DND-41 (cell line): Measurements from ENCODE around the gene KRTAP16-1.

ENCODE experiments used
- ATAC-seq: fragments of 200-7000 bp; cut with Tn5 transposase; 3 replicates; pipeline ENCODE4 v1.9.1; 2021; ENCODE audit warnings: low read depth; ENCODE audit not compliant: insufficient read depth
- DNase-seq: peaks from one replicate; pipeline ENCODE4 v3.0.0-alpha.2; 2020
- H2AFZ ChIP-seq: 2 replicates; pipeline ENCODE4 v1.6.0; 2012; ENCODE audit warnings: low read depth, low read length
- H3K27ac ChIP-seq: 2 replicates; pipeline ENCODE4 v1.5.1; 2012; ENCODE audit warnings: low read length, inconsistent platforms
- H3K27me3 ChIP-seq: fragments of 200-600 bp; sonication (generic); 2 replicates; pipeline ENCODE4 v1.6.0; 2012; ENCODE audit warnings: low read length, mild to moderate bottlenecking, inconsistent platforms; ENCODE audit not compliant: insufficient read depth, poor library complexity
- H3K36me3 ChIP-seq: 2 replicates; pipeline ENCODE4 v1.5.1; 2012; ENCODE audit warnings: low read length, inconsistent platforms; ENCODE audit not compliant: insufficient read depth
- H3K4me1 ChIP-seq: 2 replicates; pipeline ENCODE4 v1.5.1; 2012; ENCODE audit warnings: mild to moderate bottlenecking, low read length; ENCODE audit not compliant: insufficient read depth
- H3K4me2 ChIP-seq: 2 replicates; pipeline ENCODE4 v1.6.0; 2012; ENCODE audit warnings: mild to moderate bottlenecking, moderate library complexity, low read length, inconsistent platforms; ENCODE audit not compliant: insufficient read depth
- H3K4me3 ChIP-seq, 2 experiments: fragments of 200-600 bp in 1 of 2; shearing (Covaris generic) in 1 of 2; 2 replicates each; pipeline ENCODE4 v1.5.1; 2012 to 2016; ENCODE audit warnings: inconsistent platforms in 2 of 2, low read length in 2 of 2, mild to moderate bottlenecking in 2 of 2, low read depth in 1 of 2, moderate library complexity in 1 of 2
- H3K79me2 ChIP-seq: 2 replicates; pipeline ENCODE4 v1.6.0; 2012; ENCODE audit warnings: low read length, inconsistent platforms; ENCODE audit not compliant: insufficient read depth
- H3K9ac ChIP-seq: 2 replicates; pipeline ENCODE4 v1.6.0; 2012; ENCODE audit warnings: low read depth, mild to moderate bottlenecking, inconsistent platforms, low read length, moderate library complexity
- H3K9me3 ChIP-seq: 2 replicates; pipeline ENCODE4 v1.5.1; 2012; ENCODE audit warnings: low read length, moderate library complexity, mild to moderate bottlenecking, inconsistent platforms; ENCODE audit not compliant: insufficient read depth, severe bottlenecking
- H4K20me1 ChIP-seq: 2 replicates; pipeline ENCODE4 v1.6.0; 2012; ENCODE audit warnings: low read length; ENCODE audit not compliant: insufficient read depth
- EZH2 ChIP-seq: IDR thresholded peaks from 3 replicates; pipeline ENCODE4 v1.6.1; 2012; ENCODE audit warnings: borderline replicate concordance, low read depth, mild to moderate bottlenecking, moderate library complexity, low read length, inconsistent platforms; ENCODE audit not compliant: severe bottlenecking
- TF ChIP-seq, protein P1 (sequence below): IDR thresholded peaks from 2 replicates; pipeline ENCODE4 v1.5.1; 2012; ENCODE audit warnings: borderline replicate concordance, low read length, moderate library complexity, mild to moderate bottlenecking; ENCODE audit not compliant: poor library complexity, severe bottlenecking; ENCODE audit errors: extremely low read depth

Gene KRTAP16-1

DNA sequence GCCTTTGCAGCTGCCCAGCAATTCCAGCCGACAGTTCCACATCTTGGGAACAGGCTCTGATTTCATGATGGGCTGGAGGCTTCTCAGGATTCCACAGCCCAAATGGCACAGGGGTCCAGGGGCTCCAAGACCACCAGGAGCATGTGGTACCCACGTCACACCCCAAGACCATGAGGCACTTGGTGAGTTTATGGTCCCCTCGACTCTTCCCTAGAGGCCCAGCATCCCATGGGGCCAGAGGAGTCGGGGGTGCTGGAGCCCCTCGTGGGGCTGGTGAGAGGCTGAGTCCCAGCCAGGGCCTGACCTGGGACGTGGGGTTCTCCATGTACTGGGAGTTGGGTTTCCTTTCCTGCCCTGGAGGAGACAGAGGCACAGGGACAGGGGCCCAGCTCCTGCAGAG is 16.5 kb upstream of the KRTAP16-1 start:
- no peaks in the 10 kb centered on the region for H3K36me3 ChIP-seq
- H3K9ac ChIP-seq, result no peak overlapping the region
- no peak for TF ChIP-seq EZH2
- TF ChIP-seq, protein P1, sequence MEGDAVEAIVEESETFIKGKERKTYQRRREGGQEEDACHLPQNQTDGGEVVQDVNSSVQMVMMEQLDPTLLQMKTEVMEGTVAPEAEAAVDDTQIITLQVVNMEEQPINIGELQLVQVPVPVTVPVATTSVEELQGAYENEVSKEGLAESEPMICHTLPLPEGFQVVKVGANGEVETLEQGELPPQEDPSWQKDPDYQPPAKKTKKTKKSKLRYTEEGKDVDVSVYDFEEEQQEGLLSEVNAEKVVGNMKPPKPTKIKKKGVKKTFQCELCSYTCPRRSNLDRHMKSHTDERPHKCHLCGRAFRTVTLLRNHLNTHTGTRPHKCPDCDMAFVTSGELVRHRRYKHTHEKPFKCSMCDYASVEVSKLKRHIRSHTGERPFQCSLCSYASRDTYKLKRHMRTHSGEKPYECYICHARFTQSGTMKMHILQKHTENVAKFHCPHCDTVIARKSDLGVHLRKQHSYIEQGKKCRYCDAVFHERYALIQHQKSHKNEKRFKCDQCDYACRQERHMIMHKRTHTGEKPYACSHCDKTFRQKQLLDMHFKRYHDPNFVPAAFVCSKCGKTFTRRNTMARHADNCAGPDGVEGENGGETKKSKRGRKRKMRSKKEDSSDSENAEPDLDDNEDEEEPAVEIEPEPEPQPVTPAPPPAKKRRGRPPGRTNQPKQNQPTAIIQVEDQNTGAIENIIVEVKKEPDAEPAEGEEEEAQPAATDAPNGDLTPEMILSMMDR, result no peak
- no peak overlapping the region for H3K27ac ChIP-seq
- H4K20me1 ChIP-seq, result no peaks in the 10 kb centered on the region; the same call in 1 of the 2 replicates
- H2AFZ ChIP-seq, result no peak overlapping the region; the same call in 1 of the 2 replicates
- no peaks in the 10 kb centered on the region for H3K27me3 ChIP-seq
- no peaks in the 10 kb centered on the region for H3K9me3 ChIP-seq
- H3K4me1 ChIP-seq, result no peaks in the 10 kb centered on the region
- ATAC-seq (no peak), DNase-seq (no peak)
- no peak overlapping the region for H3K4me2 ChIP-seq
- no peak overlapping the region for H3K4me3 ChIP-seq
- H3K79me2 ChIP-seq, result no peaks in the 10 kb centered on the region

DNA sequence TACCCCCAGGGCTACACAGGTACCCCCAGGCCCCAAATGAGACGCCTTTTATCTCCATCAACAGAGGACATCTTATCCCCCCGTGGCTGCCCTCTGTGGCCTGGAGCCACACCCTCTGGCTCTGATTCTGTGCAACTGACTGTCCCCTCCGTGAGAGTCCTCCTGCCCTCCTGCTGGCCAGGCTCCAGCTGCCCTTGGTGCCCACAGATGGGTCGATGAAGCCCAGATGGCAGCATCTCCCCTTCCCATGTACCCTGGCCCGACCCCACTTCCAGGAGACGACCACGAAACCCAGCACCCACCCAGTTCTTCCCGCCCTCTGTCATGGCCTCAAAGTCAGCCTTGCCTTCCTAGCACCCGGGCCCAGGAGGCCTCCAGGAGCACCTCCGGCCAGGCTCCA is 16.0 kb upstream of the KRTAP16-1 start:
- TF ChIP-seq, protein P1, result no peak
- Histone ChIP-seq H2AFZ (no peak overlapping the region), H3K27me3 (no peaks in the 10 kb centered on the region), H3K36me3 (no peaks in the 10 kb centered on the region), H3K4me1 (no peaks in the 10 kb centered on the region), H3K9me3 (no peaks in the 10 kb centered on the region), H3K9ac (no peak overlapping the region), H4K20me1 (no peaks in the 10 kb centered on the region; the same call in 1 of the 2 replicates), H3K79me2 (no peaks in the 10 kb centered on the region), H3K4me2 (no peak overlapping the region), H3K27ac (no peak overlapping the region), H3K4me3 (no peak overlapping the region)
- DNase-seq (no peak), ATAC-seq (no peak)

DNA sequence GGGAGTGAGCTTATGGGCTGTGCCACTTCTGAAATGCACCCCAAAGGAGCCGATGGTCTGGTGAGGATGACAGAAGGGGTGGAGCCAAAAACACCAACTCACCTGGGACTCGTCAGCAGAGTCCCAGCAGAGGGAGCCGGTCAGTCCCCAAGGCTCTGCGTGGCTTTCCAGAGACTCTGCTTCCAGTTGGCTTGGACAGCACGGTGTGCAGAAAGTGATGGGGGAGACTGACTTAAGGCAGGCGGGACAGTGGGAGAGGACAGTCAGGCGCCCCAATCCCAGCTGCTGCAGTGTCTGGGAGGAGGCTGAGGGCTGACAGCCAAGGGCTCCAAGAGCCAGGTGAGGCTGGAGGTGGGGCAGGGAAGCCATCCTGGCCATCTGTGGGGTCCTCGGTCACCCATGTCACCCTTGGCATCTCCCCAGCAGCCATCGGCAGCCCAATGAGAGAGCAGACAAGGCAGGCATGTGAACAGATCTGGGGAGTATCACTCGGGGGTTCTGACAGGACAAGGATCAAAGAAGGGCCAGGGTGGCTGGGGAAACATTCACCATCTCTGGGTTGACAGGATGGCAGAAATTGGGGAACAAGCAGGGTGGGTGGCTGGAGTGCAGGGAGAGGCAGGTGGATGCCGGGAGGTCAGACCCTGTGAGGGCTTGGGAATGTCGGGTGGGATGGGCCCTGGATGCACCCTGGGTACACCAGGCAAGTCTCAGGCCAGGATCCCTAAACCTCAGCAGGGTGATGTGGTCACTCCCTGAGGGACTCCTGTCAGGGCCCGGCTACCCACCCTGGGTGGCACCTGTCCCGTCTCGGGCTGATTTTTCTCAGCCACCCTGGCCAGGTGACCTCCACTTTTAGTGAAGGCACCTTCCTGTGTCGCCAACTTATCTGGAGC is 15.3 kb upstream of the KRTAP16-1 start:
- Histone ChIP-seq H3K9ac (no peak overlapping the region), H4K20me1 (no peaks in the 10 kb centered on the region; the same call in 1 of the 2 replicates), H3K27ac (no peak overlapping the region), H2AFZ (no peak overlapping the region), H3K4me2 (no peak overlapping the region), H3K79me2 (no peaks in the 10 kb centered on the region), H3K27me3 (no peaks in the 10 kb centered on the region), H3K4me3 (no peak overlapping the region), H3K36me3 (no peaks in the 10 kb centered on the region), H3K9me3 (no peaks in the 10 kb centered on the region), H3K4me1 (no peaks in the 10 kb centered on the region)
- DNase-seq (no peak), ATAC-seq (no peak)
- TF ChIP-seq EZH2, result no peak
- TF ChIP-seq, protein P1, result no peak
